Upper lobe of left lung (tissue), 4 donors: ENCODE measurements around the gene SPRED3.

Source experiments
- CTCF ChIP-seq, 6 experiments: fragments of 450-650 bp in 4 of 6; fragments of 200-600 bp in 2 of 6; sonication (generic) in 2 of 6; IDR thresholded peaks; one replicate each; pipeline ENCODE4 v1.5.1; 2016 to 2019; ENCODE audit warnings: antibody characterized with exemption in 6 of 6
- POLR2A ChIP-seq, 4 donors: fragments of 450-650 bp; IDR thresholded peaks; one replicate each; pipeline ENCODE4 v1.5.1; 2016 to 2017; ENCODE audit warnings: antibody characterized with exemption in 4 of 4, mild to moderate bottlenecking in 2 of 4

DNA sequence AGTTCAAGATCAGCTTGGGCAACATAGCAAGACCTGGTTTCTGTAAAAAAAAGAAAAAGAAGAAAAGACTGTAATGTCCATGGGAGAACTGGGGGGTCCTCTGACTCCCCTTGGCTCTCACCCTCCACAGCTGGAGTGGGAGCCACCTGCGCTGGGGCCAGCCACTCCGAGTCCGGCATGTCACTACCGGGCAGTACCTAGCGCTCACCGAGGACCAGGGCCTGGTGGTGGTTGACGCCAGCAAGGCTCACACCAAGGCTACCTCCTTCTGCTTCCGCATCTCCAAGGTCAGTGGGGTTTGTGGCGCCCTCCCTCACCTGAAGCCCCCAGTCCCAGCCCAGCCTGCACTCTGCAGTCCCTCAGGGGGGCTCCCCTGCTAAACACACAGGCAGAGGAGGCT, 59.7 kb downstream of the SPRED3 start:
- TF ChIP-seq CTCF (IDR thresholded peaks at IDR 0.05) (no peak), POLR2A (IDR thresholded peaks at IDR 0.05) (no peak)
